ENCODE data around the gene MARK2.

The MARK2 gene

GRCh38 chr11:63906087-63906486 is 67.2 kb downstream of the MARK2 start:
- no peaks in the 10 kb centered on the region for H3K27me3 ChIP-seq (ENCODE audit: insufficient read depth, low read length)
- peaks cover 41% of the 10 kb centered on the region for H3K36me3 ChIP-seq (ENCODE audit: insufficient read depth, low read length)
- H3K9me3 ChIP-seq (ENCODE audit: low read length): no peaks in the 10 kb centered on the region
- H3K4me1 ChIP-seq (ENCODE audit: insufficient read depth, low read length): peaks cover 26% of the 10 kb centered on the region
- no peak overlapping the region for H3K4me3 ChIP-seq (ENCODE audit: low read length)
- no peak overlapping the region for H2AFZ ChIP-seq (ENCODE audit: low read depth, low read length)

GRCh38 chr11:63906585-63906984 is 67.7 kb downstream of the MARK2 start:
- H3K36me3 ChIP-seq (ENCODE audit: insufficient read depth, low read length): peaks cover 41% of the 10 kb centered on the region

GRCh38 chr11:63907063-63907462 is 68.2 kb downstream of the MARK2 start:
- H3K27me3 ChIP-seq (ENCODE audit: insufficient read depth, low read length): no peaks in the 10 kb centered on the region
- no peaks in the 10 kb centered on the region for H3K9me3 ChIP-seq (ENCODE audit: low read length)
- H3K4me1 ChIP-seq (ENCODE audit: insufficient read depth, low read length): peaks cover 32% of the 10 kb centered on the region
- H3K36me3 ChIP-seq (ENCODE audit: insufficient read depth, low read length): peaks cover 38% of the 10 kb centered on the region
- H3K4me3 ChIP-seq (ENCODE audit: low read length): no peak overlapping the region
- H2AFZ ChIP-seq (ENCODE audit: low read depth, low read length): no peak overlapping the region

More at GRCh38 chr11:63906585-63906984, 67.7 kb downstream of the MARK2 start:
- H3K4me3 ChIP-seq (ENCODE audit: low read length): no peak overlapping the region
- peaks cover 31% of the 10 kb centered on the region for H3K4me1 ChIP-seq (ENCODE audit: insufficient read depth, low read length)
- no peak overlapping the region for H2AFZ ChIP-seq (ENCODE audit: low read depth, low read length)
- H3K9me3 ChIP-seq (ENCODE audit: low read length): no peaks in the 10 kb centered on the region
- no peaks in the 10 kb centered on the region for H3K27me3 ChIP-seq (ENCODE audit: insufficient read depth, low read length)

- H3K27me3 ChIP-seq (ENCODE audit: insufficient read depth, low read length): no peaks in the 10 kb centered on the region
- H3K9me3 ChIP-seq (ENCODE audit: low read length): no peaks in the 10 kb centered on the region
- H3K36me3 ChIP-seq (ENCODE audit: insufficient read depth, low read length): peaks cover 38% of the 10 kb centered on the region
- H3K4me3 ChIP-seq (ENCODE audit: low read length): no peak overlapping the region
- peaks cover 39% of the 10 kb centered on the region for H3K4me1 ChIP-seq (ENCODE audit: insufficient read depth, low read length)
- H2AFZ ChIP-seq (ENCODE audit: low read depth, low read length): no peak overlapping the region
Measured at GRCh38 chr11:63907808-63908530, 69.1 kb downstream of the MARK2 start.

GRCh38 chr11:63908631-63909401 is 69.9 kb downstream of the MARK2 start:
- Histone ChIP-seq H3K27me3 (ENCODE audit: insufficient read depth, low read length) (no peaks in the 10 kb centered on the region), H3K4me1 (ENCODE audit: insufficient read depth, low read length) (peaks cover 40% of the 10 kb centered on the region), H3K4me3 (ENCODE audit: low read length) (no peak overlapping the region), H3K36me3 (ENCODE audit: insufficient read depth, low read length) (peaks cover 33% of the 10 kb centered on the region), H2AFZ (ENCODE audit: low read depth, low read length) (no peak overlapping the region), H3K9me3 (ENCODE audit: low read length) (no peaks in the 10 kb centered on the region)

GRCh38 chr11:63909591-63910506 is 70.9 kb downstream of the MARK2 start:
- peaks cover 45% of the 10 kb centered on the region for H3K4me1 ChIP-seq (ENCODE audit: insufficient read depth, low read length)

GRCh38 chr11:63910675-63911074 is 71.8 kb downstream of the MARK2 start:
- H3K4me1 ChIP-seq (ENCODE audit: insufficient read depth, low read length): peaks cover 50% of the 10 kb centered on the region
- peaks cover 34% of the 10 kb centered on the region for H3K36me3 ChIP-seq (ENCODE audit: insufficient read depth, low read length)
- H3K27me3 ChIP-seq (ENCODE audit: insufficient read depth, low read length): no peaks in the 10 kb centered on the region
- H2AFZ ChIP-seq (ENCODE audit: low read depth, low read length): no peak overlapping the region
- H3K9me3 ChIP-seq (ENCODE audit: low read length): no peaks in the 10 kb centered on the region
- no peak overlapping the region for H3K4me3 ChIP-seq (ENCODE audit: low read length)

More at GRCh38 chr11:63909591-63910506, 70.9 kb downstream of the MARK2 start:
- no peak overlapping the region for H2AFZ ChIP-seq (ENCODE audit: low read depth, low read length)
- H3K27me3 ChIP-seq (ENCODE audit: insufficient read depth, low read length): no peaks in the 10 kb centered on the region
- peaks cover 36% of the 10 kb centered on the region for H3K36me3 ChIP-seq (ENCODE audit: insufficient read depth, low read length)
- no peaks in the 10 kb centered on the region for H3K9me3 ChIP-seq (ENCODE audit: low read length)
- no peak overlapping the region for H3K4me3 ChIP-seq (ENCODE audit: low read length)

- peaks cover 34% of the 10 kb centered on the region for H3K36me3 ChIP-seq (ENCODE audit: insufficient read depth, low read length)
- peaks cover 53% of the 10 kb centered on the region for H3K4me1 ChIP-seq (ENCODE audit: insufficient read depth, low read length)
- H3K9me3 ChIP-seq (ENCODE audit: low read length): no peaks in the 10 kb centered on the region
- no peak overlapping the region for H3K4me3 ChIP-seq (ENCODE audit: low read length)
- no peaks in the 10 kb centered on the region for H3K27me3 ChIP-seq (ENCODE audit: insufficient read depth, low read length)
- no peak overlapping the region for H2AFZ ChIP-seq (ENCODE audit: low read depth, low read length)
Measured at GRCh38 chr11:63911440-63911839, 72.5 kb downstream of the MARK2 start.

- Histone ChIP-seq H2AFZ (ENCODE audit: low read depth, low read length) (no peak overlapping the region), H3K4me1 (ENCODE audit: insufficient read depth, low read length) (peaks cover 55% of the 10 kb centered on the region), H3K9me3 (ENCODE audit: low read length) (no peaks in the 10 kb centered on the region), H3K4me3 (ENCODE audit: low read length) (no peak overlapping the region), H3K36me3 (ENCODE audit: insufficient read depth, low read length) (peaks cover 34% of the 10 kb centered on the region), H3K27me3 (ENCODE audit: insufficient read depth, low read length) (no peaks in the 10 kb centered on the region)
Measured at GRCh38 chr11:63911876-63912275, 73.0 kb downstream of the MARK2 start.

- Histone ChIP-seq H3K4me1 (ENCODE audit: insufficient read depth, low read length) (peaks cover 57% of the 10 kb centered on the region), H3K36me3 (ENCODE audit: insufficient read depth, low read length) (peaks cover 34% of the 10 kb centered on the region), H3K9me3 (ENCODE audit: low read length) (no peaks in the 10 kb centered on the region), H2AFZ (ENCODE audit: low read depth, low read length) (no peak overlapping the region), H3K4me3 (ENCODE audit: low read length) (no peak overlapping the region), H3K27me3 (ENCODE audit: insufficient read depth, low read length) (no peaks in the 10 kb centered on the region)
Measured at GRCh38 chr11:63912678-63913077, 73.8 kb downstream of the MARK2 start.

- Histone ChIP-seq H3K9me3 (ENCODE audit: low read length) (no peaks in the 10 kb centered on the region), H3K36me3 (ENCODE audit: insufficient read depth, low read length) (peaks cover 31% of the 10 kb centered on the region), H3K27me3 (ENCODE audit: insufficient read depth, low read length) (no peaks in the 10 kb centered on the region), H3K4me3 (ENCODE audit: low read length) (peak overlapping the region; percentile 86), H2AFZ (ENCODE audit: low read depth, low read length) (no peak overlapping the region), H3K4me1 (ENCODE audit: insufficient read depth, low read length) (peaks cover 57% of the 10 kb centered on the region)
Measured at GRCh38 chr11:63913866-63914830, 75.2 kb downstream of the MARK2 start.

Data from neuron (in vitro differentiated cells).